Endothelial cell of umbilical vein (primary cell): ENCODE measurements around the gene GPR161. TPM values are rescaled to one million over a fixed set of nuclear protein-coding genes. Genes with fewer than 3 reads are reported as not detected.

Experiments used
- BruUV-seq: library from RNA; stranded (reverse); fragments of 400-500 nt; replicated peaks from 2 replicates; lab custom pipeline; 2021; lab: Mats Ljungman, UMichigan
- CTCF ChIA-PET: fragments of 300-600, 350-600 bp; sonication (Branson Sonifier 250); formaldehyde crosslinking; loops from one replicate; lab custom pipeline; 2021; ENCODE audit warnings: antibody characterized with exemption, inconsistent platforms; lab: Charles Lee
- POLR2A ChIA-PET: fragments of 300-600, 350-600 bp; sonication (Branson Sonifier 250); formaldehyde crosslinking; loops from one replicate; lab custom pipeline; 2021; ENCODE audit warnings: antibody characterized with exemption, inconsistent platforms; lab: Charles Lee
- DNase-seq: peaks from one replicate; pipeline ENCODE4 v3.0.0-alpha.2; 2011; ENCODE audit warnings: low read depth, low spot score
- FAIRE-seq: peaks from 2 replicates; lab custom pipeline; 2011; peaks lifted over from hg19 to GRCh38; lab: Jason Lieb, UNC
- H2AFZ ChIP-seq: 2 replicates; pipeline ENCODE4 v1.6.0; 2012; ENCODE audit warnings: low read depth, low read length, control low read depth, inconsistent platforms
- H3K27ac ChIP-seq: 2 replicates; pipeline ENCODE4 v1.5.1; 2011; ENCODE audit warnings: low read depth, mild to moderate bottlenecking, control low read depth, low read length, moderate library complexity; ENCODE audit not compliant: insufficient read depth
- H3K27me3 ChIP-seq, 2 experiments: 2 replicates each; pipeline versions ENCODE4 v1.6.0 to v1.6.1; 2011; ENCODE audit warnings: low read length in 2 of 2, mixed read lengths in 1 of 2; ENCODE audit not compliant: control insufficient read depth in 2 of 2, insufficient read depth in 2 of 2
- H3K36me3 ChIP-seq, 2 experiments: 2 replicates in 1 of 2; 3 replicates in 1 of 2; pipeline ENCODE4 v1.5.1; 2011; ENCODE audit warnings: low read length in 2 of 2, mild to moderate bottlenecking in 1 of 2, moderate library complexity in 1 of 2; ENCODE audit not compliant: control insufficient read depth in 2 of 2, insufficient read depth in 2 of 2; ENCODE audit errors: extremely low read depth in 1 of 2
- H3K4me1 ChIP-seq: 3 replicates; pipeline ENCODE4 v1.5.1; 2011; ENCODE audit warnings: mild to moderate bottlenecking, low read length; ENCODE audit not compliant: control insufficient read depth, insufficient read depth; ENCODE audit errors: extremely low read depth
- H3K4me2 ChIP-seq: 2 replicates; pipeline ENCODE4 v1.6.1; 2011; ENCODE audit warnings: low read length, control low read depth, mixed read lengths; ENCODE audit not compliant: insufficient read depth
- H3K4me3 ChIP-seq, 3 experiments: fragments of 200-600 bp in 1 of 3; sonication (generic), shearing (Covaris generic) in 1 of 3; replicated peaks in 1 of 3; 2 replicates each; pipeline ENCODE4 v1.5.1; 2011 to 2016; ENCODE audit warnings: control low read depth in 3 of 3, low read length in 3 of 3, mild to moderate bottlenecking in 2 of 3, inconsistent platforms in 1 of 3, low read depth in 1 of 3, moderate library complexity in 1 of 3; ENCODE audit not compliant: insufficient read depth in 1 of 3
- H3K79me2 ChIP-seq: 2 replicates; pipeline ENCODE4 v1.6.0; 2012; ENCODE audit warnings: low read length, inconsistent platforms; ENCODE audit not compliant: control insufficient read depth, insufficient read depth
- H3K9ac ChIP-seq: replicated peaks from 2 replicates; pipeline ENCODE3; 2011; ENCODE audit warnings: low read length, control low read depth; ENCODE audit not compliant: insufficient read depth; ENCODE audit errors: extremely low read depth
- H3K9me1 ChIP-seq: replicated peaks from 3 replicates; pipeline ENCODE4 v1.6.0; 2011; ENCODE audit warnings: mild to moderate bottlenecking, low read length; ENCODE audit not compliant: control insufficient read depth, insufficient read depth; ENCODE audit errors: extremely low read depth
- H3K9me3 ChIP-seq: replicated peaks from 2 replicates; pipeline ENCODE4 v1.5.1; 2012; ENCODE audit warnings: low read length, inconsistent platforms; ENCODE audit not compliant: control insufficient read depth, insufficient read depth
- H4K20me1 ChIP-seq: replicated peaks from 2 replicates; pipeline ENCODE3; 2011; ENCODE audit warnings: mild to moderate bottlenecking, low read length; ENCODE audit not compliant: control insufficient read depth, insufficient read depth; ENCODE audit errors: extremely low read depth
- EZH2 ChIP-seq: IDR thresholded peaks from 2 replicates; pipeline ENCODE4 v1.6.1; 2012; ENCODE audit warnings: borderline replicate concordance, low read depth, mild to moderate bottlenecking, moderate library complexity, low read length, inconsistent platforms; ENCODE audit not compliant: severe bottlenecking
- FOS ChIP-seq: IDR thresholded peaks from 2 replicates; pipeline ENCODE4 v1.6.1; 2011; ENCODE audit warnings: mild to moderate bottlenecking, low read length, moderate library complexity, borderline replicate concordance; ENCODE audit not compliant: insufficient read depth
- GATA2 ChIP-seq: IDR thresholded peaks from 2 replicates; pipeline ENCODE4 v1.7.0; 2011; ENCODE audit warnings: low read depth, mild to moderate bottlenecking, moderate library complexity, mixed read lengths, low read length; ENCODE audit not compliant: insufficient read length, insufficient read depth
- JUN ChIP-seq: IDR thresholded peaks from 2 replicates; pipeline ENCODE4 v1.6.1; 2011; ENCODE audit warnings: borderline replicate concordance, low read depth; ENCODE audit not compliant: insufficient read length, insufficient read depth
- MYC ChIP-seq: IDR thresholded peaks from one replicate; pipeline ENCODE4 v1.6.1; 2011; ENCODE audit warnings: mild to moderate bottlenecking, low read depth, low read length
- POLR2A ChIP-seq: IDR thresholded peaks from 2 replicates; pipeline ENCODE4 v1.6.1; 2012; ENCODE audit warnings: low read depth, mild to moderate bottlenecking, control low read depth, low read length
- POLR2AphosphoS5 ChIP-seq: IDR thresholded peaks from 2 replicates; pipeline ENCODE4 v1.6.1; 2012; ENCODE audit warnings: low read depth, mild to moderate bottlenecking, control low read depth, low read length, moderate library complexity; ENCODE audit not compliant: insufficient read depth
- dilution Hi-C: fragments of 300-500 bp; cut with MboI; formaldehyde crosslinking; loops from one replicate; pipeline ENCODE4 v1.15.0; 2019; ENCODE audit warnings: low sequenced_read_pairs; ENCODE audit not compliant: extremely low pct_ligation_motif_present
- intact Hi-C: fragments of 100-400 bp; cut with micrococcal nuclease; formaldehyde crosslinking; loops from one replicate; pipeline ENCODE4 v1.10.0; 2022
- polyA plus RNA-seq, 4 experiments: library from polyadenylated mRNA; depleted of rRNA in 3 of 4; stranded (reverse) in 3 of 4; unstranded in 1 of 4; fragments of >200 nt; gene quantifications; 2 replicates each; pipeline versions ENCODE4 v1.2.1 to v1.2.3, GENCODE V29; 2011 to 2012; ENCODE audit warnings: missing spikeins in 1 of 4
- total RNA-seq: library from RNA; stranded (reverse); gene quantifications from 2 replicates; pipeline ENCODE4 v1.2.3, GENCODE V29; 2021
- TF ChIP-seq, protein P1 (sequence below), 2 donors: IDR thresholded peaks; 1 replicate in 1 of 2; 2 replicates in 1 of 2; pipeline ENCODE4 v1.5.1; 2011; ENCODE audit warnings: low read length in 2 of 2, mild to moderate bottlenecking in 2 of 2, moderate library complexity in 2 of 2, control low read depth in 1 of 2, inconsistent platforms in 1 of 2, low read depth in 1 of 2; ENCODE audit not compliant: insufficient read depth in 1 of 2; ENCODE audit errors: extremely low read depth in 1 of 2
- TF ChIP-seq, protein P2 (sequence below): IDR thresholded peaks from 2 replicates; pipeline ENCODE4 v1.6.1; 2011; ENCODE audit not compliant: insufficient read depth, insufficient read length

Gene GPR161
- total and polyA plus RNA-seq, 2 donors (not counting 3 experiments of a cell fraction or from before 2014, with no cell fraction given) = 34.7 to 36.5 TPM

DNA sequence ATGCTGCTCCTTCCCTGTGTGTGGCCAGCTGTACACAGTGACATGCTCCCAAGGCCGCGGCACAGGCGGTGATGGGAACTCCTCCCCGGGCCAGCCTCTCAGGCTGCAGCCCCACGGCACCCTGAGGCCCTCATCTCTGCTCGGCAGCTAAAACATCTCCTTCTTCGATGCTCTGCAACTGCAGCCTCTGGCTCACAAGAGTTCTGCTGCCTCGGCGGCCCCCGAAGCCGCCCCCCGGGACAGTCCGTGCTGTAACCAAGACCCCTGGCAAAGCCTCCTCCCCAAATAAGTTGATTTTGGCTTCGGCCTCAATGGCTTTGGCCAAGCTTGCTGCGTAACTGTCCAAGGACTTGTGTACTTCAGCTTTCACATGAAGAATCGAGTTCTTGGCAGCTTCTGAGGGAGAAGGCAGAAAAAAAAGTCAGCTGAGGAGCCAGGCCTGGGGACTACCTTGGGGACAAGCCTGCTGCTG lies 51.3 kb downstream of the GPR161 start:
- Histone ChIP-seq H4K20me1 (no peaks in the 10 kb centered on the region), H3K4me1 (peaks cover 5% of the 10 kb centered on the region), H3K36me3 (peaks cover 0 to 12% of the 10 kb centered on the region in 2 experiments), H3K79me2 (no peaks in the 10 kb centered on the region), H2AFZ (no peak overlapping the region), H3K27me3 (no peaks in the 10 kb centered on the region), H3K4me2 (no peak overlapping the region), H3K27ac (no peak overlapping the region), H3K9me3 (no peaks in the 10 kb centered on the region), H3K4me3 (no peak overlapping the region), H3K9ac (no peak overlapping the region), H3K9me1 (no peaks in the 10 kb centered on the region)
- ChIA-PET CTCF (interaction anchor here (0.6 to 2.3 kb wide), 22 partner anchors 8 to 363 kb away, joined by 3 to 10 read pairs (median 4); partner anchors contain the start of genes DCAF6, GPR161, MPC2 and MPZL1), POLR2A (no interaction called here)
- FAIRE-seq (no peak), DNase-seq (no peak)
- intact Hi-C loops = loop anchor here (5.0 kb wide), 1 partner anchor 142 kb away; the partner anchor contains the start of gene SFT2D2
- TF ChIP-seq GATA2 (no peak), JUN (no peak), FOS (no peak), MYC (no peak), POLR2AphosphoS5 (no peak), POLR2A (no peak), EZH2 (no peak)
- TF ChIP-seq, protein P1, sequence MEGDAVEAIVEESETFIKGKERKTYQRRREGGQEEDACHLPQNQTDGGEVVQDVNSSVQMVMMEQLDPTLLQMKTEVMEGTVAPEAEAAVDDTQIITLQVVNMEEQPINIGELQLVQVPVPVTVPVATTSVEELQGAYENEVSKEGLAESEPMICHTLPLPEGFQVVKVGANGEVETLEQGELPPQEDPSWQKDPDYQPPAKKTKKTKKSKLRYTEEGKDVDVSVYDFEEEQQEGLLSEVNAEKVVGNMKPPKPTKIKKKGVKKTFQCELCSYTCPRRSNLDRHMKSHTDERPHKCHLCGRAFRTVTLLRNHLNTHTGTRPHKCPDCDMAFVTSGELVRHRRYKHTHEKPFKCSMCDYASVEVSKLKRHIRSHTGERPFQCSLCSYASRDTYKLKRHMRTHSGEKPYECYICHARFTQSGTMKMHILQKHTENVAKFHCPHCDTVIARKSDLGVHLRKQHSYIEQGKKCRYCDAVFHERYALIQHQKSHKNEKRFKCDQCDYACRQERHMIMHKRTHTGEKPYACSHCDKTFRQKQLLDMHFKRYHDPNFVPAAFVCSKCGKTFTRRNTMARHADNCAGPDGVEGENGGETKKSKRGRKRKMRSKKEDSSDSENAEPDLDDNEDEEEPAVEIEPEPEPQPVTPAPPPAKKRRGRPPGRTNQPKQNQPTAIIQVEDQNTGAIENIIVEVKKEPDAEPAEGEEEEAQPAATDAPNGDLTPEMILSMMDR (IDR thresholded peaks at IDR 0.05; ENCODE audit: extremely low read depth in 1 of 2, insufficient read depth in 1 of 2, low read depth in 1 of 2, low read length in 2 of 2) = no peak
- TF ChIP-seq, protein P2, sequence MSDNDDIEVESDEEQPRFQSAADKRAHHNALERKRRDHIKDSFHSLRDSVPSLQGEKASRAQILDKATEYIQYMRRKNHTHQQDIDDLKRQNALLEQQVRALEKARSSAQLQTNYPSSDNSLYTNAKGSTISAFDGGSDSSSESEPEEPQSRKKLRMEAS = no peak
- dilution Hi-C loops = no loop called here
- no TSS peak for BruUV-seq
